GM18873 (cell line): Measurements from ENCODE around the gene TRNP1.
"Not testable (repeated sequence)": the region's sequence is repeated elsewhere in the genome, so short reads cannot be mapped to it uniquely, and the experiment has no call there.

ENCODE experiments used
- ATAC-seq: cut with Tn5 transposase; IDR thresholded peaks from one replicate; pipeline ENCODE4 v1.9.1; 2021; ENCODE audit warnings: mild to moderate bottlenecking, moderate library complexity, moderate number of reproducible peaks; ENCODE audit not compliant: unreplicated experiment, low FRiP score

The TRNP1 gene

GRCh38 chr1:26971590-26971989, 21.9 kb upstream of the TRNP1 start:
- ATAC-seq = no peak

GRCh38 chr1:26972390-26972789, 21.1 kb upstream of the TRNP1 start:
- ATAC-seq = no peak

- ATAC-seq = no peak
Measured at GRCh38 chr1:26972821-26973220, 20.7 kb upstream of the TRNP1 start.

GRCh38 chr1:26976621-26977510, 16.6 kb upstream of the TRNP1 start:
- no peak for ATAC-seq

- no peak for ATAC-seq
Measured at GRCh38 chr1:26978901-26979300, 14.6 kb upstream of the TRNP1 start.

GRCh38 chr1:26981146-26981846, 12.2 kb upstream of the TRNP1 start:
- ATAC-seq = no peak

GRCh38 chr1:26983863-26984262, 9.6 kb upstream of the TRNP1 start:
- ATAC-seq = no peak

GRCh38 chr1:26984291-26984690, 9.2 kb upstream of the TRNP1 start:
- ATAC-seq = no peak

- ATAC-seq = no peak
Measured at GRCh38 chr1:26986658-26987057, 6.8 kb upstream of the TRNP1 start.

- not testable (repeated sequence) for ATAC-seq
Measured at GRCh38 chr1:26989403-26990109, 3.9 kb upstream of the TRNP1 start.

GRCh38 chr1:26991310-26992116, 2.0 kb upstream of the TRNP1 start:
- ATAC-seq = no peak

- ATAC-seq = no peak
Measured at GRCh38 chr1:26994020-26994786, 711 bp downstream of the TRNP1 start.

- no peak for ATAC-seq
Measured at GRCh38 chr1:26994787-26995517, 1.5 kb downstream of the TRNP1 start.

- no peak for ATAC-seq
Measured at GRCh38 chr1:26996024-26996423, 2.5 kb downstream of the TRNP1 start.

GRCh38 chr1:26996665-26997064, 3.2 kb downstream of the TRNP1 start:
- no peak for ATAC-seq

GRCh38 chr1:26998429-26999300, 5.2 kb downstream of the TRNP1 start:
- no peak for ATAC-seq

- no peak for ATAC-seq
Measured at GRCh38 chr1:26999440-26999987, 6.0 kb downstream of the TRNP1 start.
